ENCODE data around the gene C6orf141. TPM values are rescaled to one million over a fixed set of nuclear protein-coding genes. Genes with fewer than 3 reads are reported as not detected.

C6orf141 gene
- 24.1 TPM for polyA plus RNA-seq
- long read RNA-seq, donor 1 = 0 reads
- long read RNA-seq, donor 2, partial matches to known transcripts = 0 of 1 reads
- long read RNA-seq, donor 2, other reads (novel, unspliced or antisense) = 0 of 1 reads
- long read RNA-seq, donor 3 = 0 reads
- long read RNA-seq, donor 4, partial matches to known transcripts = 0 of 1 reads
- long read RNA-seq, donor 4, other reads (novel, unspliced or antisense) = 0 of 1 reads
- long read RNA-seq, donor 5, partial matches to known transcripts = 0 of 2 reads
- long read RNA-seq, donor 5, other reads (novel, unspliced or antisense) = 0 of 2 reads
- long read RNA-seq, donor 6, partial matches to known transcripts = 0 of 7 reads
- long read RNA-seq, donor 6, other reads (novel, unspliced or antisense) = 0 of 7 reads
- long read RNA-seq, donor 7, partial matches to known transcripts = 0 of 2 reads
- long read RNA-seq, donor 7, other reads (novel, unspliced or antisense) = 0 of 2 reads
- long read RNA-seq, donor 8, partial matches to known transcripts = 0 of 3 reads
- long read RNA-seq, donor 8, other reads (novel, unspliced or antisense) = 0 of 3 reads
- long read RNA-seq, donor 9, partial matches to known transcripts = 0 of 2 reads
- long read RNA-seq, donor 9, other reads (novel, unspliced or antisense) = 0 of 2 reads
- long read RNA-seq, donor 10, transcript C6orf141-206 (1 exons, 1,450 nt) = major isoform, 6 of 18 reads
- long read RNA-seq, donor 10, partial matches to known transcripts = 5 of 18 reads
- long read RNA-seq, donor 10, other reads (novel, unspliced or antisense) = 5 of 18 reads
- long read RNA-seq, donor 11, partial matches to known transcripts = 0 of 2 reads
- long read RNA-seq, donor 11, other reads (novel, unspliced or antisense) = 0 of 2 reads

DNA sequence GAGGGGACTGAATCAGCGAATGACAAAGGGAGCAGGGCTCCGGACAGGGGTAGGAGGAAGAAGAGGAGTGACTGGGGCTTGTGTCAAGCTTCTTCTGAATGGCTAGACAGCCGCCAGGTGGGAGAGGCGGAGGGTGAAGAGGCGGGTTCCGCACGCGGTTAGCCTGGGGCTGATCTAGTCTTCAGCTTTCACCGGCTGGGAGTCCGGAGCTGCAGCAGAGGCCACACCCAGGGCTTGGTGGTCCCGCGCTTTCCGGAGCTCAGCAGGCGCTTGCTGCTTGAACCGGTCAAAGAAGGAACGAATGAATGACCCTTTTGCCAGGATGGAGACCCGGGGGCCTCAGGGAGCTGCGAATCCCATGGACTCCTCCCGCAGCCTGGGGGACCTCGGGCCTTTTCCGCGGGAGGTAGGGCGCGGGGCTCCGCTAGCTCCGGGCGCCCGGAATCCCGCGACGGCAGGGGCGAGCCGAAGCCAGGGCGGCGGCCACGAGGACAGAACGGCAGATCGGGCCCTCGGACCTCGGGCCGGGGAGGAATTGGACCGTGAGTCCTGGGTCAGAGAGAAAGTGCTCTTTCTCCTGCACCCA lies at the start of gene C6orf141:
Gene C6orf141 (plus strand): TSS at position 177 of the 586 bp plus-strand sequence. CDS start 125 bp downstream, at position 302.
- Histone ChIP-seq H3K36me3 (ENCODE audit: control insufficient read depth, insufficient read depth, low read length) (no peaks in the 10 kb centered on the region), H3K27ac (ENCODE audit: low read length) (no peak within 1 kb of the TSS), H3K9me3 (ENCODE audit: control insufficient read depth, low read depth, low read length) (no peaks in the 10 kb centered on the region), H3K4me1 (ENCODE audit: control insufficient read depth, insufficient read depth, low read length) (peaks cover 6% of the 10 kb centered on the region), H3K4me3 (ENCODE audit: low read length) (peak within 1 kb of the TSS; percentile 48), H3K27me3 (ENCODE audit: control insufficient read depth, insufficient read depth, low read length) (peaks cover 12% of the 10 kb centered on the region)
- 0% methylated on average over 2 of the region's 42 CpGs for WGBS (ENCODE audit: insufficient coverage, low lambda C conversion rate)
- peak; percentile 33 to 79 for DNase-seq

DNA sequence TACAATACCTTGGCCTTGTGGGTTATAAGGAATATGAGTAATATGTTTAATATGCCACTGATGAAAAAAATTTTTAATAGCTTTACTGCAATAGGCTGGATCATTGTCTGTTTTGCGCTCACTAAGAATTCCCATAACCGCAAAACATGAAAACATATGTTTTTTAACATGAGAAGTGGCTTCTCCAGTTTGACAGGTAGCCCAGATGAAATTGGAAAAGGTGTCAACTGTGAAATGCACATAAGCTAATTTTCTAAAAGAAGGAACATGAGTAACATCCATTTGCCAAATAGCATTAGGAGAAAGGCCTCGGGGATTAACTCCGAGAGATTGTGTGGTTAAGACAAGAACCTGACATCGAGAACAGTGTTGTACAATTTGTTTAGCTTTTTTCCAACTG lies 45.8 kb upstream of the C6orf141 start:
- Histone ChIP-seq H3K27me3 (ENCODE audit: control insufficient read depth, insufficient read depth, low read length) (no peaks in the 10 kb centered on the region), H3K27ac (ENCODE audit: low read length) (no peak overlapping the region), H3K4me1 (ENCODE audit: control insufficient read depth, insufficient read depth, low read length) (no peaks in the 10 kb centered on the region), H3K4me3 (ENCODE audit: low read length) (no peak overlapping the region), H3K9me3 (ENCODE audit: control insufficient read depth, low read depth, low read length) (no peaks in the 10 kb centered on the region), H3K36me3 (ENCODE audit: control insufficient read depth, insufficient read depth, low read length) (no peaks in the 10 kb centered on the region)
- WGBS (ENCODE audit: insufficient coverage, low lambda C conversion rate) = no CpG with 5 or more reads among the region's 5 CpGs
- no peak for DNase-seq

DNA sequence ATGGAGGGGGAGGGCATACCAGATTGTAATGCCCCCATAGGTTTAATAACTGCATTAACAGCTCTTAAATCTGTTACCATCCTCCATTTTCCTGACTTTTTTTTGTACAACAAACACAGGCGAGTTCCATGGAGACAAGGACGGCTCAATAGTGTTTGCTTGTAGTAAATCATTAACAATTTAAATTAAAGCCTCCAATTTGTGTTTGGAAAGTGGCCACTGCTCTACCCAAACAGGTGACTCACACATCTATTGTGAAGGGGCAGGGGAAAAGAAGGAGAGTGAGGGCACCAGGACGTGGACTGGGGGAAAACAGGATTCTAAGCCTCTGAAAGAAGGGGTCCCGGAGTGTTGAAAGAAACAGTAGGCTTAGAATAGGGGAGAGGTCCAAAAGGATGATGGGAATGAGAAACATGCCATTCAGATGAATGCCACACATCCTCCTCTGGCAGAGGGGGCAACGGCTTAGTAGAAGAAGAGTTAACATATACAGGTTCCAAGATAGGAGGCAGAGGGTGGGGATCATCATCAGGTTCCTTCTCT lies 43.8 kb upstream of the C6orf141 start:
- H3K4me1 ChIP-seq (ENCODE audit: control insufficient read depth, insufficient read depth, low read length) = no peaks in the 10 kb centered on the region
- no peak overlapping the region for H3K27ac ChIP-seq (ENCODE audit: low read length)
- WGBS (ENCODE audit: insufficient coverage, low lambda C conversion rate) = 60% methylated on average over 2 of the region's 5 CpGs
- no peaks in the 10 kb centered on the region for H3K27me3 ChIP-seq (ENCODE audit: control insufficient read depth, insufficient read depth, low read length)
- peak in 1 of 2 donors; percentile 31 for DNase-seq
- H3K9me3 ChIP-seq (ENCODE audit: control insufficient read depth, low read depth, low read length) = no peaks in the 10 kb centered on the region
- H3K36me3 ChIP-seq (ENCODE audit: control insufficient read depth, insufficient read depth, low read length) = no peaks in the 10 kb centered on the region
- no peak overlapping the region for H3K4me3 ChIP-seq (ENCODE audit: low read length)

DNA sequence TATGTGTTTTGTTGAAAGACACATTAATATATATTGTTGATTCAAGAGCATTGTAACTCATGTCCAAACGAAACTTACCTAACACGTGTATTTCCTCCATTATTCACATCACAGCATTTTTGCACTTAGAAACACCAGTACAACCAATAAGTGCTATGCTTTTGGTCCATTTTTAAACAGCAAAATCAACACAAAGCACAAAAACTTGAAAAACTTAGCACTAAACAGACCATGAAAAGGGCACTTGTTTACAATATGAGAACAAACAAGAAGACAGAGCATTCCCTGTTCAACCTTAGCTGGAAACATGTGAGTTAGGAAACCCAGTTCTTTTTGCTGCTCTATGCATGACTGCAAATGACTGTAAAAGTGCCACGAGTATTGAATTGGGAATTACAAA lies 41.1 kb upstream of the C6orf141 start:
- WGBS (ENCODE audit: insufficient coverage, low lambda C conversion rate) = 92% methylated on average over 2 of the region's 3 CpGs

DNA sequence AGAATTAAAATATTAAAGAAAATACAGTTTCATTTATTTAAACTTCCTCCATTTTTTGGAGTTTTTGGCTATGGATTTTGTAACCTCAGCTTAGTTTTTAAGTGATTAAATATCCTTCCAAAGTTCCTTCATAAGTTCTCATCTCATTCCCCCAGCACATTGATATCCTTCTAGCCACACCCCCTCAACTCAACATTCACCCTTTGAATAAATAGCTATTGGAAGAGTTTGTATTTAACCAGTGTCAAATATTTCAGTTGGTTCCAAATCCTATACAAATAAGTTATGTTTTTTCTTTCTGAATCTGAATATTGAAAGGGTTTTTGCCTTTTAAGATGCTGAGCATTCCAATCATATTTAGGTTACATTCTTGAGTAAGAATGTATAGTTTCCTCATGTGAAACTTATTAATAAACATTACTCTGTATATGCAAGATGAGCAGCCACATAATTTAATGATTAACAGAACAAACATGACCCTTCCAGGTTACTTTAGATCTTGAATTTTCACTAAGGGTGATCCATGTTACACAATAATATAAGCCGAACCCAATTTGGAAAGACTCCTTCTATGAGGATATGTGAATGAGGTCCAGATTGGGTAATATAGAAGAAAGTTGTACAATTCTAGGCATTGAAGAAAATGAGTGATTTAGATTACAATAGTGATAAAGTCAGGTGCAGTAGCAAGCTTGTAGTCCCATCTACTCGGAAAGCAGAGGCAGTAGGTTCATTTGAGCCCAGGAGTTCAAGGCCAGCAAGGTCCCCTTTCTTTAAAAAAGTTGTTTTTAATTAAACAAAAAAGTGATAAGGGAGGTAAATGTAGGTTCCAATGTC lies 37.1 kb upstream of the C6orf141 start:
- no peaks in the 10 kb centered on the region for H3K36me3 ChIP-seq (ENCODE audit: control insufficient read depth, insufficient read depth, low read length)
- no peak overlapping the region for H3K27ac ChIP-seq (ENCODE audit: low read length)
- no peak overlapping the region for H3K4me3 ChIP-seq (ENCODE audit: low read length)
- H3K4me1 ChIP-seq (ENCODE audit: control insufficient read depth, insufficient read depth, low read length) = no peaks in the 10 kb centered on the region
- no peak for DNase-seq
- no peaks in the 10 kb centered on the region for H3K27me3 ChIP-seq (ENCODE audit: control insufficient read depth, insufficient read depth, low read length)
- H3K9me3 ChIP-seq (ENCODE audit: control insufficient read depth, low read depth, low read length) = no peaks in the 10 kb centered on the region
- WGBS (ENCODE audit: insufficient coverage, low lambda C conversion rate) = no CpG with 5 or more reads among the region's 2 CpGs

More for the DNA sequence above, 41.1 kb upstream of the C6orf141 start:
- H3K36me3 ChIP-seq (ENCODE audit: control insufficient read depth, insufficient read depth, low read length) = no peaks in the 10 kb centered on the region
- DNase-seq = no peak
- H3K4me1 ChIP-seq (ENCODE audit: control insufficient read depth, insufficient read depth, low read length) = no peaks in the 10 kb centered on the region
- H3K9me3 ChIP-seq (ENCODE audit: control insufficient read depth, low read depth, low read length) = no peaks in the 10 kb centered on the region
- no peak overlapping the region for H3K27ac ChIP-seq (ENCODE audit: low read length)
- H3K4me3 ChIP-seq (ENCODE audit: low read length) = no peak overlapping the region
- H3K27me3 ChIP-seq (ENCODE audit: control insufficient read depth, insufficient read depth, low read length) = no peaks in the 10 kb centered on the region

DNA sequence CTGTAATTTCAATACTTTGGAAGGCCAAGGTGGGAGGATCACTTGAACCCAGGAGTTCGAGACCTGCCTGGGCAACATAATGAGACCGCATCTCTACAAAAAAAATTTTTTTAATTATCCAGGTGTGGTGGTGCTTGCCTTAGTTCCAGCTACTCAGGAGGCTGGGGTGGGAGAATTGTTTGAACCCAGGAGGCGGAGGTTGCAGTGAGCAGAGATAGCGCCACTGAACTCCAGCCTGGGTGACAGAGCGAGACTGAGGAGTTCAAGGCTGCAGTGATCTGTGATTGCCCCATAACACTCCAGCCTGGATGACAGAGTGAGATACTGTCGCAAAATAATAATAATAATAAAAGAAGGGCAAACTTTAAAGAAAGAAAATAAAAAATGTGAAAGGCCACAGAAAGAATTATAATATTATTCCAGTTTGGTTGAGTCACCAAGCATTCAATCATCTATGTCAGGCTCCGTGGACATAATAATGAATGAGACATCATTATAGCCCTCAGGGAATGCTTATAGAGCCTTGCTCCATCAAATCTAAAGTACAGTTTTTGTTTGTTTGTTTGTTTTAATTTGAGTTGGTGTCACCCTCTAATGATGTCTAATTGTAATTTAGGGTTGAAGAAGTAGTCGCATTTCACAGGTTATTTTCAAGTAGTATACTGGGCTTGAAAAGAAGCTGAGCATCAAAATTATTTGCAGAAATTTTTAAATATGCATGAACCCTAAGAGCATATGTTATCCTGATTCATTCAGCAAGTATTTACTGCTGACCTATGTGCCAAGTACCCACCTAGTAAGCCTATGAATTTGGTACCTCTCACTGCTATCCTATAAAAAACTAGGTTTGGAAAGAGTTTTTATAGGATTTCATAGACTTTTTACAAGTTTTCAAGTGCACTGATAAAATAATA lies 35.6 kb upstream of the C6orf141 start:
- H3K4me1 ChIP-seq (ENCODE audit: control insufficient read depth, insufficient read depth, low read length) = no peaks in the 10 kb centered on the region
- H3K9me3 ChIP-seq (ENCODE audit: control insufficient read depth, low read depth, low read length) = no peaks in the 10 kb centered on the region
- no peaks in the 10 kb centered on the region for H3K36me3 ChIP-seq (ENCODE audit: control insufficient read depth, insufficient read depth, low read length)
- DNase-seq = no peak
- 100% methylated on average over 2 of the region's 8 CpGs for WGBS (ENCODE audit: insufficient coverage, low lambda C conversion rate)
- no peak overlapping the region for H3K4me3 ChIP-seq (ENCODE audit: low read length)
- no peak overlapping the region for H3K27ac ChIP-seq (ENCODE audit: low read length)
- H3K27me3 ChIP-seq (ENCODE audit: control insufficient read depth, insufficient read depth, low read length) = no peaks in the 10 kb centered on the region

DNA sequence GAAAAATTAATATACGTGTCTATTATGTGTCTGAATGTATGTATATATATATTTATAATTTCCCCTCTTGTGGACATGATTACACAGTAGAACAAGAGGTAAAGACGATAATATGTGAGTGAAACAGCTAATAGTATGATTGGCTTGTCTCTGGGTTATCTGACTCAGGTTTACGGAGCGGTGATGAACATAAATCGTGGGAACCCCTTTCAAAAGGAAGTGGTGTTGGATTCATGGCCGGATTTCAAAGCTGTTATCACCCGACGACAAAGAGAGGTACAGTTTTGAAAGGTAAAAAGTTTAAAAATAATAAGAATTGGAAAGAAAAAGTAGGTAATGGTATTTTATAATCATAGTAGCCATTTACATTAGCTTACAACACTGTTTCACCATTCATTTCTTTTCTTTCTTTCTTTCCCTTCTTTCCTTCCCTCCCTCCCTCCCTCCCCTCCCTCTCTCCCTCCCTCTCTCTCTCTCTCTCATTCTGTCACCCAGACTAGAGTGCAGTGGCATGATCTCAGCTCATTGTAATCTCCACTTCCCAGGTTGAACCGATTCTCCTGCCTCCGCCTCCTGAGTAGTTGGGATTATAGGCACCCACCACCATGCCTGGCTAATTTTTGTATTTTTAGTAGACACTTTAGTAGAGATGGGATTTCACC lies 34.9 kb upstream of the C6orf141 start:
- no peak for DNase-seq
- Histone ChIP-seq H3K9me3 (ENCODE audit: control insufficient read depth, low read depth, low read length) (no peaks in the 10 kb centered on the region), H3K27me3 (ENCODE audit: control insufficient read depth, insufficient read depth, low read length) (no peaks in the 10 kb centered on the region), H3K27ac (ENCODE audit: low read length) (no peak overlapping the region), H3K4me1 (ENCODE audit: control insufficient read depth, insufficient read depth, low read length) (no peaks in the 10 kb centered on the region), H3K4me3 (ENCODE audit: low read length) (no peak overlapping the region), H3K36me3 (ENCODE audit: control insufficient read depth, insufficient read depth, low read length) (no peaks in the 10 kb centered on the region)
- 100% methylated on average over 1 of the region's 10 CpGs for WGBS (ENCODE audit: insufficient coverage, low lambda C conversion rate)

DNA sequence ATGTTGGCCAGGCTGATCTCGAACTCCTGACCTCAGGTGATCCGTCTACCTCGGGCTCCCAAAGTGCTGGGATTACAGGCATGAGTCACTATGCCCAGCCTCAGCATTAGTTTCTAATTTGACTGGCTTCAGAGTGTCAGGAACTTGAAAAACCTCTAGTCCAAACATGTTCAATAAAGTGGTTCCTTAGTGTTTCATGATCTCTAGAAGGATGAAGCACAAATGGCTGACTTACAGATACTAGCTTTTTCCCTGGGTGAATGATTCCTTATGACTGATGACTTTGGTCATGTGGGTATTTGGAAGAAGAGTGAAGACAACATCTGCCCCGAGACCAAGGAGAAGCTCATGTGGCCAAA lies 34.3 kb upstream of the C6orf141 start:
- Histone ChIP-seq H3K4me3 (ENCODE audit: low read length) (no peak overlapping the region), H3K36me3 (ENCODE audit: control insufficient read depth, insufficient read depth, low read length) (no peaks in the 10 kb centered on the region), H3K9me3 (ENCODE audit: control insufficient read depth, low read depth, low read length) (no peaks in the 10 kb centered on the region), H3K27ac (ENCODE audit: low read length) (no peak overlapping the region), H3K4me1 (ENCODE audit: control insufficient read depth, insufficient read depth, low read length) (no peaks in the 10 kb centered on the region), H3K27me3 (ENCODE audit: control insufficient read depth, insufficient read depth, low read length) (no peaks in the 10 kb centered on the region)
- DNase-seq = no peak
- WGBS (ENCODE audit: insufficient coverage, low lambda C conversion rate) = no CpG with 5 or more reads among the region's 4 CpGs

DNA sequence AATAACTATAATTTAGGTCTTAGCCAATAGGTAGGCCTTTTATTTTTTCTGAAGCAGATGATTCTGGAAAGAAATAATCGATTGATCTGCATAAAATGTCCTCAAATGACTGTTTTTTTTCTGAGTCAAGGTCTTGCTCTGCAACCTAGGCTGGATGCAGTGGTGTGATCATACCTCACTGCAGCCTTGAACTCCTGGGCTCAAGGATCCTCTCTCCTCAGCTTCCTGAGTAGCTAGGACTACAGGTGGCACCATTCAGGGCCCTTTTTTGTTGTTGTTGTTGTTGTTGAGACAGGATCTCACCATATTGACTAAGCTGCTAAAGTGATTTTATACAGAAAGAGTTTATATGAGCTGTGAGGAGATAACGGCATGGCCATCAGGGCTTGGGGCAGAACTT lies 32.5 kb upstream of the C6orf141 start:
- no peak for DNase-seq
- Histone ChIP-seq H3K9me3 (ENCODE audit: control insufficient read depth, low read depth, low read length) (no peaks in the 10 kb centered on the region), H3K4me3 (ENCODE audit: low read length) (no peak overlapping the region), H3K36me3 (ENCODE audit: control insufficient read depth, insufficient read depth, low read length) (no peaks in the 10 kb centered on the region), H3K27me3 (ENCODE audit: control insufficient read depth, insufficient read depth, low read length) (no peaks in the 10 kb centered on the region), H3K4me1 (ENCODE audit: control insufficient read depth, insufficient read depth, low read length) (no peaks in the 10 kb centered on the region), H3K27ac (ENCODE audit: low read length) (no peak overlapping the region)
- WGBS (ENCODE audit: insufficient coverage, low lambda C conversion rate) = no CpG with 5 or more reads among the region's 2 CpGs
